GM19025 (cell line): ENCODE measurements around the gene IL25.
"Not testable (repeated sequence)": the region's sequence is repeated elsewhere in the genome, so short reads cannot be mapped to it uniquely, and the experiment has no call there.

Source experiments
- ATAC-seq: cut with Tn5 transposase; IDR thresholded peaks from one replicate; pipeline ENCODE4 v1.9.1; 2021; ENCODE audit warnings: mild to moderate bottlenecking, low read depth, moderate library complexity; ENCODE audit not compliant: unreplicated experiment

Gene IL25

DNA sequence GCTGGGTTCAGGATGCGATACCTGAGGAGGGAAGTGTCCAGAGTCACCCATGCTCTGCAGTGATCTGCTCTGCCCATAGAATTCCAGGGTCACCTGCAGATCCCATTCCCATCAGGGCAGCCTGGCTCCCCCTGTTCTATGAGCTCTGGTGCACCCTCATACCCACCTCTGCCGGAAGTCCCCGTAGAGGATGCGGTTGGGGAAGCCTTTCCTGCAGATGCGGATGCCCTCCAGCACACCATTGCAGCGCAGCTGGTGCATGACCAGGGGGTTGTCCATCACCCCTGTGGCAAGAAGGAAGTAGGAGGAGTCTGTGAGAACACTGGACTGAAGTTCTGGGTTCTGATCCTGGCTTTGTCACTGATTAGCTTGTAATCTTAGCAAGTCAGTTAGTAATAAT, 53.2 kb downstream of the IL25 start:
- not testable (repeated sequence) for ATAC-seq
